Measurements from ENCODE around the gene CLIC4.
"Not testable (repeated sequence)": the region's sequence is repeated elsewhere in the genome, so short reads cannot be mapped to it uniquely, and the experiment has no call there.

The CLIC4 gene

DNA sequence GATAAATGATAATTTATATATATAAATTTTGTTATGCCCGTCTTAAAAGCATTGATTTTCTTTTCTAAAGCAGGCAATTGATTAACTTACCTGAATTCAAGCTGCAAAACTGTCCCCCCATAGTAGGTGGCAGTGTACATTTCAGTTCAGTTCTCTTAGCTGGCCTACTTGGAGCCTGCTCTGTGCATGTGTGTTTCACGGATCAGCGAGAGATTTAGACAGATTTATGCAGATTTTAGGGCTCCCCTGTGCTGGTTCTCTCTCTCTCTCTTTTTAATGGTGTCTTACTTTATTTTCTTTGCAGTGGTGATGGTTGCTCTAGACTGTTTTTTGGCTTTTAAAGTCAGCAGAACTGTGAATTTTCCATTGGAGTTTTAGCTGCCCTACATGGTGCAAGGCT lies 30.7 kb downstream of the CLIC4 start:
- no peak for DNase-seq

DNA sequence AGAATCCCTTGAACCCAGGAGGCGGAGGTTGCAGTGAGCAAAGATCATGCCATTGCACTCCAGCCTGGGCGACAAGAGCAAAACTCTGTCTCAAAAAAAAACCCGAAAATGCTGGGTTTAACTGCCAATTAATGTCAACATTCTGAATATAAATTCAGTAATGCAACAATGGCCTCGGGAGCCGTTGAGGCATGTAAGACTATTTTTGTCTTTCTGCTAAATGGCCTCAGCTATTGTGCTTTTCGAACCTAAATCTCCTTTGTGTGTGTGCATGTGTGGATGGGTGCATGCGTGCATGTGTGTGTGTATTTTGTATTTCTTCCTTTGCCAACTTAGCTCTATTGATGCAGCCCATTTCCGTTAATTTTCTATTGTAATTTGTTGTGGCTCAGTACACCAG lies 31.6 kb downstream of the CLIC4 start:
- no peak for DNase-seq

DNA sequence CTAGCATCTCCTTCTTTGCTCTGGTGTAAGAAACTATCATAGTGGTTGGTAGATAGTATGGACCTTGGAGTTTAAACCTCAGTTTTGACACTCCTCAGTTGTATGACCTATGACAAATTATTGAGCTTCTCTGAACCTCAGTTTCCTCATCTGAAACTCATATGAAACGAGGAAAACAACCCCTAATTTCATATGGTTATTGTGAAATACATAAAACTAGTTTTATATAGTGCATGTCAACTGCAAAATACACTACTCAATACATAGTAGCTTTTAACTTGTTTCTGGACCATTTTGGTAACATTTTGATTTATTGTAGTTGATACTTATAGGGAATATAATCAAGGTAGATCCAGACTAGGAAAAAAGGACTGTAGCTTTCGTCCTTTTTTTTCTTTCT lies 32.9 kb downstream of the CLIC4 start:
- DNase-seq, result no peak

DNA sequence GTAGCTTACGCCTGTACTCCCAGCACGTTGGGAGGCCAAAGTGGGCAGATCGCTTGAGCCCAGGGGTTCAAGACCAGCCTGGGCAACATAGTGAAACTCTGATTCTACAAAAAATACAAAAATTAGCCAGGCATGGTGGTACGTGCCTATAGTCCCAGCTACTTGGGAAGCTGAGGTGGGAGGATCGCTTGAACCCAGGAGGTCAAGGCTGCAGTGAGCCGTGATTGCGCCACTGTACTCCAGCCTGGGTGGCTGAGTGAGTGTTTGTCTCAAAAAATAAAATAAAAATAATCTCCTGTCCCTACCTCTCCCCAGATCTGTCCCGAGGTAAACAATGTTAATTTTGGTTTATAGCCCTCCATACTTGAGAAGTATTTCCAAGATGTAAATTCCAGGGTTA lies 34.0 kb downstream of the CLIC4 start:
- DNase-seq, result not testable (repeated sequence)

DNA sequence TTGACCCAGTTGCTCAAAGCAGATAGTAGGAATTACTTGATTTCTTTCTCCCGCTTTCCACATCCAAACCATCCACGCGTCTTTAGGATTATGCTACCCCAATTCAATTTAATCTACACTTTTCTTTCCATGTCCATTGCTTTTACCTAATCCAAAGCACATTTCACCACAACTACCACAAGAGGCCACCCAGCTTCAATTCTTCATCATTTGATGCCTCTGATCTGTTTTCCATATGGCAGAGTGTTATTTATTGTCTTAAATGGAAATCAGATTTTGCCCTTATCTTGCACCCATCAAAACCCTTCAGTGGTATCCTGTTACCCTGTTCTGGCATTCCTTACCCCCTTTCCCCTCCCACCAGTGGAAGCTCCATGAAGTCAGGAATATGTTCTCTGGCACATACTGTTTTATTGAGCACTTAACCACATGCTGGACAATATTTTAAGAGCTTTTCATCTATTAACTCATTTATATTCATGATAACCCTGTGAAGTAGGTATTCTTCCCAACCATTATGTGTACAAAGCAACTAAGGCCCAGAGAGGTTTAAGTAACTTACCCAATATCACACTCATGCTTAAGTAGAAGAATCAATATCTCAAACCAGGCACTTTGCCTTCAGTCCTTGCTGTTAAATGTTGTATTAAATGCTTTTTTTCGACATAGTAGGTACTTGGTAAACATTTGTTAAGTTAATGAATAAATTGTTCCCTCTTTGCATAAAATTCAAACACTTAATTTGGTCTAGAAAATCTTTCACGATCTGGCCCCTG lies 34.6 kb downstream of the CLIC4 start:
- no peak for DNase-seq

DNA sequence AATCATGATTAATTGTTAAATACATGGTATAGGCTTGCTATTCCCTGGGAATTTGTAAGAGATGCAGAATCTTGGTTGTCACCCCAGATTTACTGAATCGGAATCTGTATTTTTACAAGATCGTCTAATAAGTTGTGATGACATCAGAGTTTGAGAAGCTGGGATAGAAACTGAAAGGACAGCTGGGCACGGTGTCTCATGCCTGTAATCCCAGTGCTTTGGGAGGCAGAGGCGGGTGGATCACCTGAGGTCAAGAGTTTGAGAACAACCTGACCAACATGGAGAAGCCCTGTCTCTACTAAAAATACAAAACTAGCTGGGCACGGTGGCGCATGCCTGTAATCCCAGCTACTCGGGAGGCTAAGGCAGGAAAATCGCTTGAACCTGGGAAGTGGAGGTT lies 35.4 kb downstream of the CLIC4 start:
- not testable (repeated sequence) for DNase-seq

DNA sequence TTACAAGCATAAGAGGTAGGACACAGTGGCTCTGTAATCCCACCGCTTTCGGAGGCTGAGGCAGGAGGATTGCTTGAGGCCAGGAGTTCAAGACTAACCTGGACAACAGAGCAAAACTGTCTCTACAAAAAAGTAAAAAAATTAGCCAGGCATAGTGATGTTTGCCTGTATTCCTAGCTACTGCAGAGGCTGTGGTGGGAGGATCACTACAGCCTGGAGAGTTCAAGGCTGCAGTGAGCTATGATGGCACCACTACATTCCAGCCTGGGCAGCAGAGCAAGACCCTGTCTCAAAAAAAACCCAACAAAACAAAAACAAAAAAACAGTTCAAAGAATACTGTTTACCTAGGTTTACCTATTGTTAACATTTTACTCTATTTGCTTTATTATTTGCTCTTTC lies 37.4 kb downstream of the CLIC4 start:
- DNase-seq, result no peak

DNA sequence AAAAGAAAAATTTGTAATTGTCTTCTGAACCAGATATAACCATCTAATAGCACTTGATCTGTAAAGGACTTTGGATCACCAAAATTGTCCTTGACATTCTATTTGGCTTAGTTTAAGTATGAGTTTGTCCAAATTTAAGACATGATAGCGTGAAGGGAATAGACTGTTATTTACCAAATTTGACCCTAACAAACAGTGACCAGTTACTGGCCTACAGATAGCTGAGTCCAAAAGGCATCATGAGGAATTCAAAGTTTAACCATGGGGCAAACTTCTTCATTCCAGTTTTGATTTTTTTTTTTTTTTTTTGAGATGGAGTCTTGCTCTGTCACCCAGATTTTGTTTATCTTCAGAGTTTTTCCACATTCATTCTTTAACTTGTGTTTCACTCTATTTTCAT lies 38.5 kb downstream of the CLIC4 start:
- DNase-seq, result no peak

DNA sequence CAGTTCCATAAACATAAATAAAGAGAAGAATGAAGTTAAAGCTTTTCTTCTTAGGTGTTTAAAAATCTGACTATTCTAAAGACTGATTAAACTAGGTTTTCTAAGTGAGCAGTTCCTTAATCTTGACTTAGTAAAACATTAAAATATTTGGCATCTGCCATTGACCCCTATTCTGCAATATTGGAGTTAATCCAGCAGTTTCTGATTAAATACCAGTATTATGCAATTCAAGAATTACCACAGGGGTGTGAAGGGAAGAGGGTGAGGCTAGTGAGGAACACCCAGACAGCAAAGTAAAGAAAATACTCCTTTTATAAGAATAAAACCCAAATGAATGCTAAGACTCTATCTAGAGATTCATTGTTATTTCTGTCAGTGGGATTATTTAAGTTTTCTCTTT lies 40.9 kb downstream of the CLIC4 start:
- DNase-seq, result no peak

DNA sequence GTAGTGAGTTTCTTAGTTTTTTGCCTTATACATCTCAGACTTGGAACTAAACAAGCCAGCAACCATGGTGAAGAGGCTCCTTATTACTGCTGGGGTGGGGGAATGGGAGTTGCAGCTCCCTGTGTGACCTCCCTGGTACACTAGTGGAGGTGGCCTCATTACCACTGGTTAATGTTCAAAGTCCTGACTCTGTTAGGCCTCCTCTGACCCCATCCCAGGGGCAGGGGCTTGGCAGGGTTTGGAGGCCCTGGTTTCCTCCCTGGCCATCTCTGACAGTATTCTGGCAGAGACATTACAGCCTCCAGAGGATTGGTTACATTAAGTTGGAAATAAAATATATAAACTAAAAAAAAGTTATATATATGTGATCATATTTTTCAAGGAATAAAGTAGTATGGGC lies 45.2 kb downstream of the CLIC4 start:
- no peak for DNase-seq

DNA sequence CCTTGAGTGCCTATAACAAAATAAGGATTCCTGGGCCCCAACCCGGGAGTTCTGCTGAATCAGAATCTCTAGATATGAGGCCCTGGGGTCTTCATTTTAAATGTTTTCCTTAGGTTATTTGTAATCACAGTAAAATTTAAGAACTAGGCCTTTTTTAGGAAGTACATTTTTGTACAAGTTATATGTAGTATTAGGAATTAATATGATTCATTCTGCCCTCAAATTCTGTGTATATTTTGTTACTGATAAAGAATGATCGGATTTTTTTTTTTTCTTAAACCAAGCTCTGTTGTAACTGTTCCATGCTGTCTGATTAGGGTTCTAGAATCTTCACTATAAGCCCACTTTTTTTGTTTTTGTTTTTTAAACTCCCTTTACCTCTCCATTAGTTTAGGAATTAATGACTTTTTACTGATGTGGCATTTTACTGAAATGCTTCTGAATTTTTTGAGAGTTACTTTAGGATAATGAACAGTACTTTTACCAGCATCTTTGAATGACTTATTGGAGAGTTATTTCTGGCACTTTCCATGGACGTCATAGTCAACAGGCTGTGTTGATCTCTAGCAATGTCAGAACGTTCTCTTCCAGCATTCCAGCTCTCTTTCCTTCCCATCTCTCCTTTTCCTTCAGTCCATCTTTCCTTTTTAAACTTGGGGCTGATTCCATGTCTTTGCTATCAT lies 48.3 kb downstream of the CLIC4 start:
- no peak for DNase-seq

DNA sequence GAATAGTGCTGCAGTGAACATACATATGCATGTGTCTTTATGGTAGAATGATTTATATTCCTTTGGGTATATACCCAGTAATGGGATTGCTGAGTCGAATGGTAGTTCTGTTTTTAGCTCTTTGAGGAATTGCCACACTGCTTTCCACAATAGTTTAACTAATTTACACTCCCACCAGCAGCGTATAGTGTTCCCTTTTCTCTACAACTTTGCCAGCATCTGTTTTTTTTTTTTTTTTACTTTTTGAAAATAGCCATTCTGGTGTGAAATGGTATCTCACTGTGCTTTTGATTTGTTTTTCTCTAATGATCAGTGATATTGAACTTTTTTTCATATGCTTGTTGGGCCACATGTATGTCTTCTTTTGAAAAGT lies 48.9 kb downstream of the CLIC4 start:
- not testable (repeated sequence) for DNase-seq

DNA sequence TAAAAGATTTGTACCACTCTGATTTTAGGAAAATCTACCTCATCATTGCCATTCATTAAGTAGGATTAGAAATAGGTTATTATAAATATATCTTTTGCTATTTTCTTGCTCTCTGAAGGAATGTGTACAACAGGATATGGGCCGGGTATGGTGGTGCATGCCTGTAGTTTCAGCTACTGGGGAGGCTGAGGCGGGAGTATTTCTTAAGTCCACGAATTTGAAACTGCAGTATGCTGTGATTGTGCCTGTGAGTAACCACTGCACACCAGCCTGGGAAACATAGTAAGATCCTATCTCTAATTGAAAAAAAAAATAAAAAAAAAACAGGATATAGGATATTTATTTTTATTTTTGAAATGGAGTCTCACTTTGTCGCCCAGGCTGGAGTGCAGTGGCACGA lies 50.0 kb downstream of the CLIC4 start:
- no peak for DNase-seq

DNA sequence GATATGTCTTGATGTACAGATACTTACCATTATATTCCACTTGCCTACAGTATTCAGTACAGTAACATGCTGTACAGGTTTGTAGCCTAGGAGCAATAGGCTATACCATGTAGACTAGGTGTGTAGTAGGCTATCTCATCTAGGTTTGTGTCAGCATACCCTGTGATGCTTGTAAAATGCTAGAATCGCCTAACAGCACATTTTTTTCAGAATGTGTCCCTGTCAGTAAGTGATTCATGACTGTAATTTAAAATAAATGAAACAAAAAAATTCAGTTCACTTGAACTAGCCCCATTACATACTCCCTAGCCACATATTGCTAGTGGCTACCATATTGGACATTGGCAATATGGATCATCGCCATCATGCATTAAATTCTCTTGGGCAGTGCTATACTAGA lies 51.3 kb downstream of the CLIC4 start:
- DNase-seq, result no peak

DNA sequence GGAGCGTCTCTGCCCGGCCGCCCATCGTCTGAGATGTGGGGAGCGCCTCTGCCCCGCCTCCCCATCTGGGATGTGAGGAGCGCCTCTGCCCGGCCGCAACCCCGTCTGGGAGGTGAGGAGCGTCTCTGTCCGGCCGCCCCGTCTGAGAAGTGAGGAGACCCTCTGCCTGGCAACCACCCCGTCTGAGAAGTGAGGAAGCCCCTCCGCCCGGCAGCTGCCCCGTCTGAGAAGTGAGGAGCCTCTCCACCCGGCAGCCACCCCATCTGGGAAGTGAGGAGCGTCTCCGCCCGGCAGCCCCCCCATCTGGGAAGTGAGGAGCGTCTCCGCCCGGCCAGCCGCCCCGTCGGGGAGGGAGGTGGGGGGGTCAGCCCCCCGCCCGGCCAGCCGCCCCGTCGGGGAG lies 54.0 kb downstream of the CLIC4 start:
- not testable (repeated sequence) for DNase-seq

DNA sequence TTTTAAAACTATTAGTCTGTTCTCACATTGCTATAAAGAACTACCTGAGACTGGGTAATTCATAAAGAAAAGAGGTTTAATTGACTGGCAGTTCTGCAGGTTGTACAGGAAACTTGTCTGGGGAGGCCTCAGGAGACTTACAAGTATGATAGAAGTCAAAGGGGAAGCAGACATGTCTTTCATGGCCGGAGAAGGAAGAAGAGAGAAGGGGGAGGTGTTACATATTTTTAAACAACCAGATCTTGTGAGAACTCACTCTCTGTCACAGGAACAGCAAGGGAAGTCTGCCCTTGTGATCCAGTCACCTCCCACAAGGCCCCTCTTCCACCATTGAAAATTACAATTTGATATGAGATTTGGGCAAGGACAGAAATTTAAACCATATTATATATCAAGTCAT lies 55.9 kb downstream of the CLIC4 start:
- DNase-seq, result no peak

DNA sequence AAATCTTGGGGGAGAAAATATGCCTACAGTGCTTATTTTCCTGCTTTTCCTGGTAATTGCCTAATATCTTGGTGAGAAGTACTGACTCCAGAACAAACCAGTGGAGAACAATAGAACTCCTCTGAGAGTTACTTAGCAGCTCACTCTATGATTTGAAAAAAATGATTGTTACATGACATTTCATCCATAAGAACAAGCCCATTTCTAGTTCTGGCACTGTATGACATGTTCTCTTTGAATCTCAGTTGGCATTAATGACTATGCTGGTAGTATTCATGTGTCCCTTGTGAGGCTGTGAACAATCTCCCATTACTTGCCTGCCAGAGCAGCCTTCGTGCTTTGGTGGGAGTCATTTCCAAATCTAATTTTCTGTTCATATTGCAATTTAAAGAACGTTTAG lies 58.0 kb downstream of the CLIC4 start:
- DNase-seq, result no peak

DNA sequence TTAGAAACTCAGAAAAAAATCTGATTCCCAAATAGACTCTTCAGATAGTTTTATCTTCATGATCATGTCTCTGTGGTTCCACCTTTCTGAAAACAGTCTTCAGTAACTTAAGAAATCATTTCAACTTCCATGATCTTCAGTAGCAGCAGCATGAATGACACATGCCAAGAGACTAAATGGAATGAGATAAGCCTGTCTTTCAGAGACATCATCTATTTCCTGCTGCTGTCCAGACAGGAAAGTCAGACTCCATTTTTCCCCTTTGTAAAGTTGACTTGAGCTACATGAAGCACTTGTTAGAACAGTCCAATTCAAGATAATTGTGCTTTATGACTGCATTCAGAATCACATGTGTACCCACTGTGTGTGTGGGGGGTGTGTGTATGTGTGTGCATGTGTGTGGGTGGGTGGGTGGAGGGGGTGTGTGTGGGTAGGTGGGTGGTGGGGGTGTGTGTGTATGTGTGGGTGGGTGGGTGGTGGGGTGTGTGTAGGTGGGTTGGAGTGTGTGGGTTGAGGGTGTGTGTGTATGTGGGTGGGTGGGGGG lies 58.8 kb downstream of the CLIC4 start:
- no peak for DNase-seq

DNA sequence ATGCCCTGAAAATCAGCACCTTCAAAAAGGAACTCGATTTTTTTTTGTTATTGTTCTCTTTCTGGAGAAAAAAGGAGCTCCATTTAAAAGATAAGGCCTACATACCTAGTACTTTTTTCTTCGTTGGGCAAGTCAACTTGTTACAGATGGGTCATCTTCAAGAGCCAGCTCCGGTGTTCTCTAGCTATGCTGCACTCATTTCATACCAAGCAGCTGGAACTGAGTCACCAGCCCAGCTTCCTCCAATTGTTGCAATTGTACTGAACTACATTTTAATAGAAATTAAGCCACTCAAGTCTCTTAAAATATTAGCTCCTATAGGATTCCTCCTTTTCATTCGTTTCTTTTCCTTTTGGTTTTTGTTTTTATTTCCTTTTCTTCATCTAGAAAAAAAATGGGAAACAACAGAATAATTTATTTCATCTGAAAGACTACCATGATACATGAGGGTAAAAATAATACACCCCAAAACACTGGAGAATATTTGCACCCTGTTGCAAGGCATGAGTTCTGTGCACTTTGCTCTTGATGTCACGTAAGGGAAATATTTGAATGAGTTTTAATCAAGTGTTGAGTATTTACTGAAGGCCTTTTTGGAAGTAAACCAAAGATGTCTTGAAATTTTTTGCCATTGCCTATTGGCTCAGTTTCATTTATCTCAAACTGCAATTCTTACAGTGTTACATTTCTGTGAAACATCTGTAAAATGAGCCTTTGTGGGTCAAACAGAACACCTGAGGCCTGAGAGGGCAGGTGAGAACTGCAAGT lies 60.5 kb downstream of the CLIC4 start:
- no peak for DNase-seq

DNA sequence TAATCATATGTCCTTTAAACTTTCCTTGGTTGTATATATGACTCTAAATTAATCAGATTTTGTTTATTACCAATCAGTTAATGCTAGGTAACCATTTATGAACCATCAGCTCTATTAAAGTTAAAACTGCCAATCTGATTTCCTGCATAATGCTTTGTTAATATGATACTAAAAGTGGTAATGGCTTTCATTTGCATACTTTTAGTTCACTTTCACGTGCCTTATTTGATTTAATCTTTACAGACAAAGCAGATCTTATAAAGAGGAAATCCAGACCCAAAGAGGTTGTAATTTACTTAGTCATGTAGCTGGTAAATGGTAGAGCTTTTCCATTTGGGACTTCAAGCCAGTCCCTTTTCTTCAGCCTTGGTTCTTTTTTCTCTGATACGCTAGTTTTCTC lies 61.3 kb downstream of the CLIC4 start:
- DNase-seq, result no peak

DNA sequence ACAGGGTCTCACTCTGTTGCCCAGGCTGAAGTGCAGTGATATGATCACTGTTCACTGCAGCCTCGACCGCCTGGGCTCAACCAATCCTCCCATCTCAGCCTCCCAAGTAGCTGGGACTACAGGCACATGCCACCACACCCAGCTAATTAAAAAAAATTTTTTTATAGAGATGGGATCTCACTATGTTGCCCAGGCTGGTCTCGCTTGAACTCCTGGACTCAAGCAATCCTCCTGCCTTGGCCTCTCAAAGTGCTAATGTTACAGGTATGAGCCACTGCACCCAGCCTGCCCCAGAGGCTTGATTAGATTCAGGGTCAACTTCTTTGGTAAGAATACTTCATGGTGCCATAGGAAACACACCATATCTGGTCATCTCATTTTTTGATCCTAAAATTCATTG lies 66.2 kb downstream of the CLIC4 start:
- not testable (repeated sequence) for DNase-seq

DNA sequence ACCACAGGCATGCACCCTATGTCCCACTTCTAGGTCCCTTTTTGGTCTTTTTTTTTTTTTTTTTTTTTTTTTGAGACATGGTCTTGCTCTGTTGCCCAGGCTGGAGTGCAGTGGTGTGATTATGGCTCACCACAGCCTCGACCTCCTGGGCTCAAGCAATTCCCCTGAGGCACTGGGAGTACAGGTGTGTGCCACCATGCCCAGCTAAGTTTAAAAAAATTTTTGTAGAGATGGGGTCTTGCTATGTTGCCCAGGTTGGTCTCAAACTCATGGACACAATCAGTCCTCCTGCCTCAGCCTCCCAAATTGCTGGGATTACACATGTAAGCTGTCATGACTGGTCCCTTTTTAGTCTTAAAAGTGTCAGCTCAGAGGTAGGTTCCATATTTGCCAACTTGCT lies 75.0 kb downstream of the CLIC4 start:
- DNase-seq, result not testable (repeated sequence)

DNA sequence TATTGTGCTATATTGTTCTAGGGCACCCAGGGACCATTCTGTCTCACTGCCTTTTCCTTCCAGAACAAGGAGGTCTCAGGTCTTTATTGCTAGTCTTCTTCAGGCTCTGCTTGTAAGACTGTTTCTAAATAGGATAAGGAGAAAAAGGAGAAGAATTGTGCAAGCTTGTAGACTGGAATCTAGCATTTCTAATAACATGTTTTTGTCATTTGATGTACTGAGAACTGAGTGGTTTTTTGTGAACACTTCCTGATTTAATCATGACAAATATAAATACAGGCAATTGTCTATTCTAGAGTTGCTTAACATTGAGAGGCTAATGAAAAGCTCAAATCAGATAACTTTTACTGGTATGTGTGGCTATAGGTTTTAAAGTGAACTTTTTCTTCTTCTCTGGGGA lies 77.6 kb downstream of the CLIC4 start:
- no peak for DNase-seq

DNA sequence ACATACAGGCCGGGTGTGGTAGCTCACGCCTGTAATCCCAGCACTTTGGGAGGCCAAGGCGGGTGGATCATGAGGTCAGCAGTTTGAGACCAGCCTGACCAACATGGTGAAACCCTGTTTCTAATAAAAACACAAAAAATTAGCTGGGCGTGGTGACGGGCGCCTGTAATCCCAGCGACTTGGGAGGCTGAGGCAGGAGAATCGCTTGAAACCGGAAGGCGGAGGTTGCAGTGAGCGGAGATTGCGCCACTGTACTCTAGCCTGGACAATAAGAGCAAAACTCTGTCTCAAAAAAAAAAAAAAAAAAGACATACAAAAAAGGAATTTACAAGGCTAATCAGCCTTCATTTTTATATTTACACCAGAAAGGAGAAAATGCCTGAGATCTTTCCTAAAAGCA lies 78.2 kb downstream of the CLIC4 start:
- DNase-seq, result not testable (repeated sequence)

All from NCI-H1048 (cell line).